HG02973 (cell line): ENCODE measurements around the gene DHX8.

Experiments used
- ATAC-seq: cut with Tn5 transposase; IDR thresholded peaks from one replicate; pipeline ENCODE4 v1.9.1; 2021; ENCODE audit warnings: moderate library complexity; ENCODE audit not compliant: unreplicated experiment

The DHX8 gene

DNA sequence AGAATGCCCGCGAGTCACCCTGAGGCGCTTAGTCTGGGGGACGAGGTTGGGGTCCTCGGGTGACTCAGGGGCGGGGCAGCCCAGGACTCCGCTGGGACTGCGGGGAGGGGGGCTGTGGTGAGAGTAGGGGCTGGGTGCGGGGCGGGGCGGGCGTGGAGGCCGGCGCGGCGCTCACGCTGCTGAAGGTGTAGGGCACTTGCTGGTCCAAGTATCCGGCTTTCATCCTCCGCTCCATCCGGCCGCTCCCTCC is 61.5 kb downstream of the DHX8 start:
- ATAC-seq: no peak

- peak; percentile 64 for ATAC-seq
These were observed 62.8 kb downstream of the DHX8 start, which contains the start of gene ETV4 for GRCh38 chr17:43546319-43547188. ETV4 (minus strand) TSS chr17:43546340; CDS start chr17:43545617, 723 bp downstream.

GRCh38 chr17:43547189-43547550 is 63.4 kb downstream of the DHX8 start:
- no peak for ATAC-seq

DNA sequence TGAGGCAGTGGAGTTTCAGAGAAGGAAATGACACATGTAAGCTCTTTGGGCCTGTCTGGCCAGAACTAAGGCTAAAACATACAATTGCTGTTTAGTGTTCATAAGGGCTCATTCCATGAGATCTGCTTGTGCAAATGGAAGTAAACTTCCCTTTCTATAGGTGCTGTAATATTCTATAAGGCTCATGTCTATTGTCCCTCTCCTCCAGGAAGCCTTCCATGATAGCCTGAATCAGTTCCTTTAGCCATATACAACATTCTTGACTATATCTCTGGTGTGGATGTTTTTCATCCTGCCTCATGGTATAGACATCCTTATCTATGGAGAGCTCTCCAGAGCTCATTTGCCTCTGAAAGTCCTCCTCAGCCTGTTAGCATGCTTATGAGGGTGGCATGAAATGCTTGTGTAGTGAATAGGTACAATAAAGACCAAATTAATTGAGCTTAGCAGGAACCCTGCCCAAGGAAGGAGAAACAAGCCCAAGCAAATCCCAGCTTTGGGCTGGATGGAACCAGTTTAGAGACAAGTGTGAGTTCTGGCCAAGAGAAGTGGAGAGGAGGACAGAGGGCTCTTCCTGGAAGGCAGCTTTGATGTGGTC is 64.0 kb downstream of the DHX8 start:
- ATAC-seq: no peak

GRCh38 chr17:43548689-43549379 is 65.1 kb downstream of the DHX8 start:
- no peak for ATAC-seq

DNA sequence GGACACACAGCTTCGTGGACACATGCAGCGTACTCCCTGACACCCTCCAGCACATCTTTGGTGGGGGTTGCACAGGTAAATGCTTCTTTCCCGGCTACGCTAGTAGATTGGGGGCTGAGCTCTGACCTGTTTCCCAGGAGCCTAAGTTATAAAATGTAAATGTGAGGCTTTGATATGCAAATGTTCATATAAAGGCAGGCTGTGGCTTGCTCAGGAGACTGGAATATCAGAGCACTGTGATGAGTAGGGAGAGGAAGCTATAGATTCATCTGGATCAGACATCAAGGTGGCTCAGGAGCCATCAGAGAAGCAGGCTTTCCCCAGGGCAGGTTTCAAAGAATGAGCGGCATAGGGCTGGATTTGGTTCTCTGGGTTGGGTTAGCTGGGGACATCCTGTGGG is 65.7 kb downstream of the DHX8 start:
- no peak for ATAC-seq

- no peak for ATAC-seq
These were observed 67.0 kb downstream of the DHX8 start for GRCh38 chr17:43550754-43551153.

DNA sequence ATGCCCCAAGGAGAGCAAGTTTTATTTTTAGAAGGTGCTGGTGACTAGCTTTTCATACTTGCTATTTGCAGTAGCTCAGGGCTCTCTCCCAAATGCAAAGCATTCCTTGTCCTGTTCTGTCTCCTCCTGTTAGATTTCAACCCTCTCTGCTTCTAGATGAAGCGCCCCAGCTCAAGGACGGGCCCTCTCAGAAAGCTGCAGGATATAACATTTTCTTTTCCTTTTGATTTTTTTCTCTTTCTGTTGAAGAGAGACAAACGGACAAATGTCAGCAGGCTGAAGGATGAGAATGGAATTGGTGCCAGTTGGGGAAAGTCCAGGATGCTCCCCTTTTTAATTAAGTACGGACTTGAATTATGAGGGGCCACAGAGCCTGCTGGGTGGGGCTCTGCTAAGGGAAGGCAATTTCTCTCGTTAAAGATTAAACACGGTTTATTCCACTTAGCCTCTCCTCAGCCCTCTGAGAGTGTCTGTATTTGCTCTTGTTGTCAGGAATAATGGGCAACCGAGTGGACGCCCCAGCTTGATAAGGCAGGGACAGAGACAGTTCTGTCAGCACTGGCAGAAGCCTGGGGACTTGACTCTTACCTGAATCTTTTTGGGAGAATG is 68.6 kb downstream of the DHX8 start:
- no peak for ATAC-seq

GRCh38 chr17:43553573-43553972 is 69.8 kb downstream of the DHX8 start:
- ATAC-seq: no peak

GRCh38 chr17:43554857-43555256 is 71.1 kb downstream of the DHX8 start:
- ATAC-seq: no peak

- ATAC-seq: no peak
These were observed 72.5 kb downstream of the DHX8 start for GRCh38 chr17:43556292-43556691.

DNA sequence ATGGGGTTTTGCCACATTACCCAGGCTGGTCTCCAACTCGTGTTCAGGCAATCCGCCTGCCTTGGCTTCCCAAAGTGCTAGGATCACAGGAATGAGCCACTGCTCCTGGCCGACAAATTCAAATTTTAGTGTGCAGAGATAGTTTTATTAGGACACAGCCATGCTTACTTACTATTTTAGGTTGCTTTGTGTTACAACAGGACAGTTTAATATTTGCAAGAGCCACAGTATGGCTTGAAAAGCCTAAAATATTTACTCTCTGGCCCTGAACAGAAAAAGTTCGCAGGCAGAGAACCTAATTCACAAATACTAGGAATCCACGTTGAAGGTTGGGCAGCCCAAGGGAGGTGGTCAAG is 75.0 kb downstream of the DHX8 start:
- ATAC-seq: no peak

GRCh38 chr17:43559161-43559816 is 75.5 kb downstream of the DHX8 start:
- no peak for ATAC-seq

DNA sequence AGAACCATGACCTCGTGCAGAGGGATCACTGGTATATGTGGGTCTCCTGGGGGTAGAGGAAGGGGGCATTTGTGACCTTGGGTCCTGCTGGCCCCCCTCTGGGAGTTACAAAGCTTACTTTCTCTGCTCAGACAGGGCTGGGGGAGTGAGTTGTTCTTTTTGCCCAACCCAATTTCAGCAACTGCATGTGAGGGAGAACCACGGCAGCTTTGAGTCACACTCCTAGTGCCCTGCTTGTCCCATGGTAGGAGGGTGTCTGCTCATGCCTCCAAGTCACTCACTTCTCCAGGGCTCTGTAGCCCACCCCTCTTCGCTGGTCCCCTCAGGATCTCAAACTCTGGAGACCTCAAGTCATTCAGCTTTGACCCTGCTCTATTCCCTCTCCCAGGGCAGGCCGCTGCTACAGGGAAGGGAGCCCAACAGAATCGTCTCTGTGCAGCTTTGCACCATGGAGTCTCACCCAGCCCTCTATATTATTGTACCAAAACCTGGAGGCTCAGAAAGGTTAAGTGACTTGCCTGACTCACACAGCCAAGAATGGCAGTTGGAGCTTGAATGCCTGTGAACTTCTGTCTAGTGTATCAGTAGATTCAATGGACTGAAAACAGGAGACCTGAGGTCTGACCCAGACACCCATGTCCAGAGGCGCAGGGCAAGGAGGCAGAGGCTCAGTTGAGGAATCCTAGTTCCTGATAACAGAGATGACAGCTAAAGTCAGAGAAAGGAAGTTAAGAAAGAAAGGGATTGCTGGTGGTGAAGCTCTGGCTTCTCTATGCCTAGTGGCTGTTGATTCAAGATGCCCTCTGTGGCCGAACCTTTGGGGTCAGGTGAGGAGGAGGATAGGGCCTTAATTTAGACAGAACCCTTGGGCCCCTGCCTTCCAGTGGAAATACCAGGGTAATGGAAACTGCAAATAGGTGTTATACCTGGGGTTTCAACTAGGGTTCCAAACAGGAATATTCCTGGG is 77.0 kb downstream of the DHX8 start:
- ATAC-seq: no peak

- ATAC-seq: no peak
These were observed 79.2 kb downstream of the DHX8 start for GRCh38 chr17:43562679-43563599.

DNA sequence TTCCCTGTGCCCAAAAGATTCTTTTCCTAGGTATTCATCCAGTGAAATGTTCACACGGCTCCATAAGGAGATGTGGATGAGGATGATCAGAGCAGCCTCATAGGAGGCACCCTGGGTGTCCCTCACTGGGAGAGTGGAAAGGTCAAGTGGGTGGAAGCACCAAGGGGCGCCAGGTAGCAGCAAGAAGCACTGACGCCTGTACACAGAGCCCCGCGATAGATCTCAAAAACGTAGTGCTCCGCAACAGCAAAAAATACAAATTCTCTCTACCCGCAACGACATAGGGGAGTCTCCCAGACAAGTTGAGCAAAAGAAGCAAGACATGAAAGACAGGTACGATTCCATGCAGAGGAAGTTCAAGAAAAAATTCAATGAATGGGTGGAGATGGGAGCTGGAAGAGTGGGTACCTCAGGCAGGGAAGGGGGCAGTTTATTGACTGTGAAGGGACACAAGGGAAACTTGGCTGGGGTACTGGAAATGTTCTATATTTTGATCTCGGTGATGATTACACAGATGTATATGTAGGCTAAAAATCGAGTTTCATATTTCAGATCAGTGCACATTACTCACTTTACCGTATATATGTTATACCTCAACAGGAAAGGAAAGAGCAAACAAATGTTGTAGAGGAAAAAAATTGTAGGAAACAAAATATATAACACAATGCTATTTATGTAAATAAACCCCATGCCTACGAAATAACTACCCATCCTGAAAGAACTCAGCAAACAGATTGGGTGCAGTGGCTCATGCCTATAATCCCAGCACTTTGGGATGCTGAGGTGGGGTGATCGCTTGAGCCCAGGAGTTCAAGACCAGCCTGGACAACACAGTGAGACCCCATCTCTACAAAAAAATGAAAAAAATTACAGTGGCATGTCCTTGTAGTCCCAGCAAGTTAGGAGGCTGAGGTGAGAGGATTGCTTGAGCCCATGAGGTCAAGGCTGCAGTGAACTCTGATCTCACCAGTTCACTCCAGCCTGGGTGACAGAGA is 80.1 kb downstream of the DHX8 start:
- ATAC-seq: no peak

DNA sequence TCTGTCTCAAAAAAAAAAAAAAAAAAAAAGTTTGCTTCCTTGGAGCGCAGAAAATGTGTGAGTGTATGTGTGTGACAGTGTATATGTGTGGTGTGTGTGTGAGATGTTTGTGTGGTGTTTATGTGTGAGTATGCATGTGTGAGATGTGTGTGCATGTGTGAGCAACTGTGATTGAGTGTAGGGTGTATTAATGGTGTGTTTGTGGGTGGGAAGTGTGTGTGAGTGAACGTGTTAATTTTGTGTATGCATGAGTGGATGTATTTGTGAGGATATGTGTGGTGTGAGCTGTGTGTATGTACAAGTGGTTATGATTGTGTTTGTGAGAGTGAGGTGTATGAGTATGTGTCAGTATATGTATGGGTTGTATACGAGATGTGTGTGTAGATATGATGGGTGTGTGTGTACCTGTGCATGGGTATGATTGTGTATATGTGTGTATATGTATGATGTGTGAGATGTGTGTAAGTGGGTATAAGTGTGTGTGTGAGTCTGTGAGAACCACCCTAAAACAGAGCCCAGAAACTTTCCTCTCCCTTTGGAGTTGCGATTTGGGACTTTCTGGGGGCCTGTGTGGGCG is 84.8 kb downstream of the DHX8 start:
- no peak for ATAC-seq

- ATAC-seq: no peak
These were observed 86.7 kb downstream of the DHX8 start for GRCh38 chr17:43570518-43570928.
